Activated CD4-positive, alpha-beta T cell treated with anti-CD3 and anti-CD28 coated beads for 24 hours (primary cell): ENCODE data around the gene GABRB1.
"Not testable (repeated sequence)": the region's sequence is repeated elsewhere in the genome, so short reads cannot be mapped to it uniquely, and the experiment has no call there.

Source experiments
- DNase-seq, 2 donors: peaks; one replicate each; pipeline ENCODE4 v3.0.0-alpha.2; 2020; ENCODE audit warnings: low read depth in 2 of 2

GABRB1 gene

GRCh38 chr4:47290873-47291272, 259.5 kb downstream of the GABRB1 start:
- not testable (repeated sequence) for DNase-seq

DNA sequence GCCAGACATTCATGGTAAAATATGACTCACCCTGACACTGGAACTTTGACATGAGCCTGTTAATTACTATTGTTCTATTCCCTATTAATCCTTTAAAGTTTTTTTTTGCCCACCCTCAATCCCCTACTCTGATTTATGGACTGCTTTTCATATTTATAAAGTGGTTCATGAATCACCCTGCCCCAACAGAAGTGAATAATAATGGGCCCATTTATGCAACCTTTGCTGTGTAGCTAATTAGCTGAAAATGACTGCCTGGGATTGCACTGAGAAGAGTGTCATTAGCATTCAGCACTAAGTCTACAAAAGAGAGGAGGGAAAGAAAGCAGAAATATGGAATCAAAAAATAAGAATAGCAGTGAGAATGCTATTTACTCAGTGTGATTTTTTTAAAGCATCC, 277.8 kb downstream of the GABRB1 start:
- no peak for DNase-seq

GRCh38 chr4:47312170-47312569, 280.8 kb downstream of the GABRB1 start:
- DNase-seq: no peak

GRCh38 chr4:47313384-47313783, 282.0 kb downstream of the GABRB1 start:
- no peak for DNase-seq

GRCh38 chr4:47315346-47315745, 284.0 kb downstream of the GABRB1 start:
- DNase-seq: no peak

DNA sequence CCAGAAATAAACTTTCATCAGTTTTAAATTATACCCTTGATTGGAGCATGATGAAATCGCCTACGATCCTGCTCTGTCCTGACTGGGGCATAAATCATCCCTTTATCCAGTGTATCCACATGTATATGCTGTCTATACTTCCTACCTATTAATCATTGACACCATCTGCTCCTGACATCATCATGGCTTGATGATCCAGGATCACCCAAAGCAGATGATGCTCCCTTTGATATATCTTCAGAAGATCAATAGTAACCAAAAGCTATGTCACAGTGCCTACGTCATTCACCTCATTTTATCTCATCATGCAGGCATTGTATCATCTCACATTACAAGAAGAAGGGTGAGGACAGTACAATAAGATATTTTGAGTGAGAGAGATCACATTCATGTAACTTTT, 294.7 kb downstream of the GABRB1 start:
- no peak for DNase-seq

DNA sequence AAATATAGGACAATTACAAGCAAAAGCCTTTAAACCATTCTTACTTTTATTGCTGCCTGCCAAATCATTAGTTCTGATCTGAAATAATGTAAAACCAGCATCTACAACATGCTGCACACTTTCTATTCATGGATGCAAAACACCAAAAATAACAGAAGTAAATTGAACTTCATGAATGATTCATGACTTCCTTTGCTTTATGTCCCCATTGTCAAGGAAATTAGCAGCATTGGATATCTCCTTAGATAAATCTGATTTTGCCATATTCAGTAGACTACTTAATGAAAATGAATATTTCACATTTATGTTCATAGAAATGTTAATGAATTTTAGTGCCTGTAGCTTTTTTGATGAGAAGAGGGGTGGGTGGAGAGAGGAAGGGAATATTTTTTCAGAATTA, 299.5 kb downstream of the GABRB1 start:
- DNase-seq: no peak

DNA sequence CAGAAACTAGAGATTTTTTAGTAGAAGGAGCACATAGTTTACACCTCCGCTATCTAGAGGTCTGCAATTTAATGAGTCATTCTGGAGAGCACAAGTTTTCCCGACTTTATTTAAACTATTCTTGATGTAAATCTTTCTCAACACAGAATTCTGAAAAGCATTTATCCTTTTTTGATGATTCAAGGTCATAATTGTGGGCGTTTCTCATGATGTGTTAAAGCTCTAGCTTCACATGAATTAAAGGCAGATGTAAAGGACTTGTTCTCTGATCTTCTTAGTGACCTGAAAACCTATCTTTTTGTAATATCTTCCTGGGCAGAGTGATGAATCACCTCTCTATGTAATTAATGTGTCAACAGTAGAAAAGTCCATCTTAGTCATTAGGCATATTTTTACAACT, 303.3 kb downstream of the GABRB1 start:
- no peak for DNase-seq

GRCh38 chr4:47337893-47338292, 306.5 kb downstream of the GABRB1 start:
- no peak for DNase-seq

- DNase-seq: no peak
These were observed 309.5 kb downstream of the GABRB1 start for GRCh38 chr4:47340914-47341313.

GRCh38 chr4:47342796-47343195, 311.4 kb downstream of the GABRB1 start:
- no peak for DNase-seq

DNA sequence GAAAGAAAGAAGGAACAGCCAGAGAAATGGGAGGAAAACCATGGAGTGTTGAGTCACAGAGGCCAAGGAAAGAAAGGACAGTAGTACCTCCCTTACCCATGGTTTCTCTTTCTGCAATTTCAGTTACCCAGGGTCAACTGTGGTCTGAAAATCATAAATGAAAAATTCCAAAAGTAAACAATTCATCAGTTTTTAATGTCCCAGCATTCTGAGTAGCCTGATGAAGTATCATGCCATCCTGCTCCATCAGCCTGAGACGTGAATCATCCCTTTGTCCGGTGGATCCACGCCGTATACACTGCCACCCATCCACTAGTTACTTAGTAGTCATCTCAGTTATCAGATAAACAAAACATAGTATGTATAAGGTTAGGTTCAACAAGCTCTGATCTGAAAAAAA, 318.0 kb downstream of the GABRB1 start:
- DNase-seq: no peak

GRCh38 chr4:47355568-47355967, 324.2 kb downstream of the GABRB1 start:
- no peak for DNase-seq

DNA sequence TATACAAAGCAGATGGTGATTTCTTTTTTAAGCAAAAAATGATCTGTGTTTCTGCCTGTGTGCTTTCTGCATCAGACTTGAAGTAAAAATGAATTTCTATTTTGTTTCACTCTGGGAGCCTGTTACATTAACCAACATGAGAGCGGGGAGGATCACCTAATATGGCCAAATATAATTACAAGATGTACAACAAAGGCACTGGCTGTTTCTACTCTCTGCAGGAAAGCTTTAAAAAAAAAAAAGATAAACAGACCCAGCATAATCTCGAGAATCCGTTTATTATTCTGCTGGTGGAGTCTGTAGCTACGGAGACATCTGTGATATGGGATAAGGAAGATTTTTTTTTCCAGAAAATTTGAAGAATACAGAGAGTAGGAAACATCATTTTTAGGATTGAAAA, 328.5 kb downstream of the GABRB1 start:
- DNase-seq: no peak

DNA sequence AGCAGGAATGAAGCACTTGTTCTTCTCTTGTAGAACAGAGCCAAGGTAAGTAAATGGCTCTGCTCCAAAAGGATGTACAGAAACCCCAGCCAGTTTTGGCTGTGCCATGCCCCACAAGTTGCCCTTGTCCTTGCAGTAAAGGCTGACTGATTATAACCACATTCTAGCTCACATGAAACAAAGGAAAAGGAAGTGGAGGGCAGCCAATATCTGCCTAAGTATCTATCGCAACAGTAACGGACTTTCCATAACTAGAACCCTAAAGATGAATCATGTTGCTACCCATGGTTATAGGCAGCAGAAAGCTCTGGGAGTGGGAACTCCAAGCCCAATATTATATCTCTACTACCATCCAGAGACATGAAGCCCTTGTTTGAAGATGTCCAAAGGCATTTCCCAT, 336.4 kb downstream of the GABRB1 start:
- no peak for DNase-seq

- DNase-seq: no peak
These were observed 336.8 kb downstream of the GABRB1 start for GRCh38 chr4:47368211-47368610.

GRCh38 chr4:47372561-47372960, 341.2 kb downstream of the GABRB1 start:
- DNase-seq: no peak

DNA sequence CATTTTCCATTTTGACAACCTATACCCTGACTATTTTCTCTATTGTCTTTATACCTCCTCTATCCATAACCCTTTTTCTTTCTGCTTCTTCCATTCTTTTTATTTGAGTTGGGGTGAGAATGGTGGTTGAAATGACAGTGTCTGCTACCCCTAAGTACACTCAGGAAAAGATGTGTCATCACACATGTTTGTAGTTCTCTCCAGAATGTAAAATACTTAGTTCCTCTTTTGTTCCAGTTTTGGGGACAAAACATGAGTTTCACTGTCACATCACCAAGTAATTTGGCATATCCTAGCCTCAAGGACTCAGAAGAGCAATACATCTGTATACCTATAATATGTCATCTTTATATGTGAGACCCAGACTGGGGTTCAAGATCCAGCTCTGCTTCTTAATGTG, 341.8 kb downstream of the GABRB1 start:
- DNase-seq: no peak

- no peak for DNase-seq
These were observed 342.3 kb downstream of the GABRB1 start for GRCh38 chr4:47373709-47374108.

- DNase-seq: no peak
These were observed 343.1 kb downstream of the GABRB1 start for GRCh38 chr4:47374477-47374876.

DNA sequence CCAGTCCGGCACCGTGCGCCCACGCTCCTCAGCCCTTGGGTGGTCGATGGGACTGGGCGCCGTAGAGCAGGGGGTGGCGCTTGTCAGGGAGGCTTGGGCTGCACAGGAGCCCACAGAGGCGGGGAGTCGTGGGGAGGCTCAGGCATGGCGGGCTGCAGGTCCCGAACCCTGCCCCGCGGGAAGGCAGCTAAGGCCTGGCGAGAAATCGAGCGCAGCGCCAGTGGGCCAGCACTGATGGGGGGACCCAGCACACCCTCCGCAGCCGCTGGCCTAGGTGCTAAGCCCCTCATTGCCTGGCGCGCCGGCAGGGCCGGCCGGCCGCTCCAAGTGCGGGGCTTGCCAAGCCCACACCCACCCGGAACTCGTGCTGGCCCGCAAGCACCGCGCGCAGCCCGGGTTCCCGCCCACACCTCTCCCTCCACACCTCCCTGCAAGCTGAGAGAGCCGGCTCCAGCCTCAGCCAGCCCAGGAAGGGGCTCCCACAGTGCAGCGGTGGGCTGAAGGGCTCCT, 346.7 kb downstream of the GABRB1 start:
- not testable (repeated sequence) for DNase-seq

- DNase-seq: no peak
These were observed 349.8 kb downstream of the GABRB1 start for GRCh38 chr4:47381172-47381571.

GRCh38 chr4:47382846-47383360, 351.5 kb downstream of the GABRB1 start:
- DNase-seq: no peak

DNA sequence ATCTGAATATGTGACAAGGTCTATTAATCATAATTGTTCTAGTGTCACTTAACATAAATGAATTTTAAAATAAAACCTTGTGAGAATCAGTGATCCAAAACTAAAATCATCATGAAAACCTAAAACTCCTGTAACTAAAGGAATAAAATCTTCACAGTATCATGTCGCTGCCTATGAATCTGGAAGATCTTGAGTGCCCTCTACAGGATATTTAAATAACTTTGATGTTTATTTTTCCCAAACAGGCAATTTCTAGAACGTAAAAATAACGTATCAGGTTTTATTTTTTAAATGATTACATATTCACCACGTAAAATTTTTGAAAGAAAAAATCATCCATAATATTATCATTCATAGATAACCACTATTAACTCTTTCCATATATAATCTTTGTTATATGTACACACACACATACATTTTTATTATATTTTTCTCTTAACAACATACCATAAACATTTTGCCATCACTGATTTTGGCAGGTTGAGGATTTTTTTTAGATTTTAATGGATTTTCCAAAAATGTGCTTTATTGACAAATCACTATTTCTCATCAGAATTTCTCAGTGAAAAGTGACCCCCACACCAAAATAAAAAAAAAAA, 352.6 kb downstream of the GABRB1 start:
- DNase-seq: no peak
